ENCODE results near the gene TMEM87B.
"Not testable (repeated sequence)": the region's sequence is repeated elsewhere in the genome, so short reads cannot be mapped to it uniquely, and the experiment has no call there.

TMEM87B gene

GRCh38 chr2:112024896-112025491, 30.1 kb upstream of the TMEM87B start:
- peaks cover 7% of the 10 kb centered on the region for H3K4me1 Mint-ChIP-seq
- H3K4me3 Mint-ChIP-seq: no peak overlapping the region
- H3K27ac Mint-ChIP-seq: no peak overlapping the region
- H3K36me3 Mint-ChIP-seq: no peaks in the 10 kb centered on the region
- ATAC-seq: peak; percentile 34
- DNase-seq (ENCODE audit: low spot score in 2 of 2): no peak
- H3K9me3 Mint-ChIP-seq: no peaks in the 10 kb centered on the region

DNA sequence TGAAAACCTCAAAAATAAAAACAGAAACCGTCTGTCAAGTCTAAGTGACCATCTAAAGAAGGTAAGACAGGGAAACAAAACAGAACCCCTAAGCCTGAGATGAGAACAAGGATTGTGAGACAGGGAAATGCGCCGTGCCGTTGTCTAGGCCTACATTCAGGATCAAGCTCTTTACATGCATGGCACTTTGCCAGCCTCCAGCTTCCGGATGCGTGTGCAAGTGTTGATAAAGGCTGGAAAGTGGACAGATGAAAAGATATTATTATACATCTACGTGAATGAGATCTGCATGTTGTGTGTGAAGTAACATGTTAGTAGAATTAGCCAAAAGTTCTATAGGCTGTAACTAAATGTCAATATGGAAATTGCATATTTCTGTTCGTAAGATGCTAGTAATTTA, 28.6 kb upstream of the TMEM87B start:
- DNase-seq (ENCODE audit: low spot score in 2 of 2) (no peak), ATAC-seq (no peak)
- Mint-ChIP-seq H3K9me3 (no peaks in the 10 kb centered on the region), H3K4me3 (no peak overlapping the region), H3K4me1 (peaks cover 7% of the 10 kb centered on the region), H3K27ac (no peak overlapping the region), H3K36me3 (no peaks in the 10 kb centered on the region)

DNA sequence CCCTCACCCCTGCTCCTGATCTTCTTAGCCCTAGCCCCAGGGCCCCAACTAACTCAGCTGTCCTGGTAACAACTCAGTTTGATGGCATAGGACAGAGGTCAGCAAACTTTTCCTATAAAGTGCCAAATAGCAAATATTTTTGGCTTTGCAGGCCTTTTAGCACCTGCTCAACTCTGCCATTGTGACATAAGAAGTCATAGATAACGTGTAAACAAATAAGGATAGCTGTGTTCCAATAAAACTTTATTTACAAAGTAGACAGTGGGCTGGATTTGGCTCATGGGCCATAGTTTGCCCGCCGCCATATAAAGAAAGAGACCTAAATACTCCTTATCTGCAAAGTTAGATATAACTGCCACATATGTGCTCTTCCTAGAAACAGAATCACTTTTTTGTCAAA, 27.3 kb upstream of the TMEM87B start:
- Mint-ChIP-seq H3K9me3 (no peaks in the 10 kb centered on the region), H3K4me3 (no peak overlapping the region), H3K27ac (no peak overlapping the region), H3K4me1 (peaks cover 7% of the 10 kb centered on the region), H3K36me3 (no peaks in the 10 kb centered on the region)
- DNase-seq (ENCODE audit: low spot score in 2 of 2): no peak
- ATAC-seq: no peak

DNA sequence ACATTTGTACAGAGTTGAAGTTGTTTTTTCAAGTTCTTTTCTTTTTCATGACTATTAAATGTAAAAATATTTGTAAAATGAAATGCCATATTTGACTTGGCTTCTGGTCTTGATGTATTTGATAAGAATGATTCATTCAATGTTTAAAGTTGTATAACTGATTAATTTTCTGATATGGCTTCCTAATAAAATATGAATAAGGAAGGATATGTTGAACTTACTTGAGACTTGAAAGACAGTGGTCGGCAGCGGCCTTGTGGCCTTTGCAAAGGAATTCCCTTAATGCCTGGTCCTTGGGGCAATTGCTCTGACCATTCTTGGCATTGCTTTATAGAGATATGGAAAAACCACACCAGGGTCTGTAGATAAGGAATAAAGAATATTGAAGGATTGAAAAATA, 25.9 kb upstream of the TMEM87B start:
- ATAC-seq (no peak), DNase-seq (ENCODE audit: low spot score in 2 of 2) (no peak)
- peaks cover 2% of the 10 kb centered on the region for H3K4me1 Mint-ChIP-seq
- H3K9me3 Mint-ChIP-seq: no peaks in the 10 kb centered on the region
- no peaks in the 10 kb centered on the region for H3K36me3 Mint-ChIP-seq
- no peak overlapping the region for H3K27ac Mint-ChIP-seq
- no peak overlapping the region for H3K4me3 Mint-ChIP-seq

DNA sequence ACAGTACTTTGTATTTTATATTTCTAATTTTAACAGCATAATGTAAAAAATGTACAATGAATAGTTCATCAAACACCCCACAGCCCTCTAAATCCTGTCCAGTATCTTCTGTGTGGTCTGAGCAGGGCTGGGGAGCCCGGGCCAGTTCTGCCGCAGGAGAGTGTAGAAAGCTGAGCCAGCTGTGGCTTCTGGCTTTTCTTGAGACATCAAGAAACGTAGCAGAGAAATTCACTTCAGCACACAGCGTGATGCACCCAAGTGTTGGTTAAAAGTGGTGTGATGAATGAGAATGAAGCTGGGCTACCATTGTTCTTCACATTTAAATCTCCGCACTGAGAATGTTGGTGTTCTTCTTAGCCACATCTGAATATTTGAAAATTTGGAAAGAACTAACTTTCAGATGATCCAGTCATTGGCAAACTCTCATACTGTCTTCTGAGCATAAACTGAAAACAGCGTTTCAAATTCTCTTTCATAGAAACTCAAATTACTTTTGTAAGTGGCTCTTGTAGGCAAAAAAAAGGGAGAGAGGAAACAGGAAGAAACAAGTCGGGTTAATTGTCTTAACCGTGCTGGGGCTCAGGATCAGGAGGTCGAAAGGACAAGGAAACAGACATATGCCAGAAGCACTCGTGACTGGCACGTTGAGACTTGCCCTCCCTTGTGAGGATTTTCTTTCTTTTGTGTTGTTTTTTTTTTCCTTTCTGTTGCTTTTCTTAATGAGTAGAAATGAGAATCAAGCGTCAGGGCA, 23.4 kb upstream of the TMEM87B start:
- H3K27ac Mint-ChIP-seq: no peak overlapping the region
- H3K36me3 Mint-ChIP-seq: no peaks in the 10 kb centered on the region
- ATAC-seq (no peak), DNase-seq (ENCODE audit: low spot score in 2 of 2) (no peak)
- no peaks in the 10 kb centered on the region for H3K9me3 Mint-ChIP-seq
- no peak overlapping the region for H3K4me3 Mint-ChIP-seq
- no peaks in the 10 kb centered on the region for H3K4me1 Mint-ChIP-seq

DNA sequence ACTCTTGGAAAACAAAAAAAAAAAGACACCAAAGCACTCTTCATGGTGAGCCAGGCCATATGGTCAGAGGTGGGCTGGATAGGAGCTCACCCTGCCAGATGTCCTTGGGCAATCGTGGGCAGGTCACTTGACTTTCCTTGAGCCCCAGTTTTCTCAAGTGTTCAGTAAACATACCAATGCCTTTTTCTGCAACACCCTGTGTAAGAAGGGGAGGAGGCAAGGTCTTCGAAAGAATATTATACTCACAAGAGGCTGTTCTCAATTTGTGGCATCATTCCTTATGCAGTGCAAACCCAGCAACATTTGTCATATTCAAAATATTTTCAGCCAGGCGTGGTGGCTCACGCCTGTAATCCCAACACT, 22.9 kb upstream of the TMEM87B start:
- ATAC-seq (no peak), DNase-seq (ENCODE audit: low spot score in 2 of 2) (no peak)
- H3K4me3 Mint-ChIP-seq: no peak overlapping the region
- no peak overlapping the region for H3K27ac Mint-ChIP-seq
- no peaks in the 10 kb centered on the region for H3K4me1 Mint-ChIP-seq
- H3K9me3 Mint-ChIP-seq: no peaks in the 10 kb centered on the region
- no peaks in the 10 kb centered on the region for H3K36me3 Mint-ChIP-seq

GRCh38 chr2:112032689-112033465, 22.2 kb upstream of the TMEM87B start:
- DNase-seq (ENCODE audit: low spot score in 2 of 2) (no peak), ATAC-seq (no peak)
- Mint-ChIP-seq H3K36me3 (no peaks in the 10 kb centered on the region), H3K27ac (no peak overlapping the region), H3K9me3 (peaks cover 3% of the 10 kb centered on the region), H3K4me1 (no peaks in the 10 kb centered on the region), H3K4me3 (no peak overlapping the region)

DNA sequence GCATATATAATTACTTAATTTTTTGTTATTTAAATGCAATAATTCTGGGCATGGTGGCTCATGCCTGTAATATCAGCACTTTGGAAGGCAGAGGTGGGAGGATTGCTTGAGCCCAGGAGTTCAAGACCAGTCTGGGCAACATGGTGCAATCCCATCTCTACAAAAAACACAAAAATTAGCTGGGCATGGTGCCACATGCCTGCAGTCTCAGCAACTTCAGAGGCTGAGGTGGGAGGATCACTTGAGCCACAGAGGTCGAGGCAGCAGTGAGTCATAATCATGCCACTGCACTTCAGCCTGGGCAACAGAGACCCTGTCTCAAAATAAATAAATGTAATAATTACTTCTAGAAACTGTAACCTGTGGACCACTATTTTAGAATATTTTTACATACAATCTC, 21.5 kb upstream of the TMEM87B start:
- DNase-seq (ENCODE audit: low spot score in 2 of 2) (no peak), ATAC-seq (no peak)
- Mint-ChIP-seq H3K4me3 (no peak overlapping the region), H3K27ac (no peak overlapping the region), H3K9me3 (peaks cover 3% of the 10 kb centered on the region), H3K4me1 (no peaks in the 10 kb centered on the region), H3K36me3 (no peaks in the 10 kb centered on the region)

- DNase-seq (ENCODE audit: low spot score in 2 of 2) (no peak), ATAC-seq (no peak)
- no peak overlapping the region for H3K27ac Mint-ChIP-seq
- no peaks in the 10 kb centered on the region for H3K36me3 Mint-ChIP-seq
- H3K9me3 Mint-ChIP-seq: peaks cover 3% of the 10 kb centered on the region
- H3K4me1 Mint-ChIP-seq: no peaks in the 10 kb centered on the region
- no peak overlapping the region for H3K4me3 Mint-ChIP-seq
Observed at GRCh38 chr2:112034924-112035323, 20.1 kb upstream of the TMEM87B start.

GRCh38 chr2:112035786-112036185, 19.3 kb upstream of the TMEM87B start:
- DNase-seq (ENCODE audit: low spot score in 2 of 2) (no peak), ATAC-seq (no peak)
- Mint-ChIP-seq H3K9me3 (peaks cover 3% of the 10 kb centered on the region), H3K27ac (no peak overlapping the region), H3K4me1 (no peaks in the 10 kb centered on the region), H3K36me3 (no peaks in the 10 kb centered on the region), H3K4me3 (no peak overlapping the region)

- not testable (repeated sequence) for H3K27ac Mint-ChIP-seq; DNase-seq (ENCODE audit: low spot score in 2 of 2); H3K9me3 Mint-ChIP-seq; H3K36me3 Mint-ChIP-seq; H3K4me1 Mint-ChIP-seq; ATAC-seq; H3K4me3 Mint-ChIP-seq
Observed at GRCh38 chr2:112039556-112039955, 15.5 kb upstream of the TMEM87B start.

DNA sequence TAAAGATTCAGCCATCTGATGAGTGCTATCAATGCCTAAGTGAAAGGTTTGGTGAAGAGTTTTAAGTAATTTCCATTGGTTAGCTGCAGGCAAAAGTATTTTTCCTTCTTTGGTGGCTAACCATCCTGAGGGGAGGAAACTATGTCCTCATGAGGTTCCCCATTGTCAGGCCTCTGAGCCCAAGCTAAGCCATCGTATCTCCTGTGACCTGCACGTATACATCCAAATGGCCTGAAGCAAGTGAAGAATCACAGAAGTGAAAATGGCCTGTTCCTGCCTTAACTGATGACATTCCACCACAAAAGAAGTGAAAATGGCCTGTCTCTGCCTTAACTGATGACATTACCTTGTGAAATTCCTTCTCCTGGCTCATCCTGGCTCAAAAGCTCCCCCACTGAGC, 15.0 kb upstream of the TMEM87B start:
- not testable (repeated sequence) for H3K9me3 Mint-ChIP-seq; H3K4me3 Mint-ChIP-seq; H3K4me1 Mint-ChIP-seq; ATAC-seq; H3K36me3 Mint-ChIP-seq; H3K27ac Mint-ChIP-seq; DNase-seq (ENCODE audit: low spot score in 2 of 2)

DNA sequence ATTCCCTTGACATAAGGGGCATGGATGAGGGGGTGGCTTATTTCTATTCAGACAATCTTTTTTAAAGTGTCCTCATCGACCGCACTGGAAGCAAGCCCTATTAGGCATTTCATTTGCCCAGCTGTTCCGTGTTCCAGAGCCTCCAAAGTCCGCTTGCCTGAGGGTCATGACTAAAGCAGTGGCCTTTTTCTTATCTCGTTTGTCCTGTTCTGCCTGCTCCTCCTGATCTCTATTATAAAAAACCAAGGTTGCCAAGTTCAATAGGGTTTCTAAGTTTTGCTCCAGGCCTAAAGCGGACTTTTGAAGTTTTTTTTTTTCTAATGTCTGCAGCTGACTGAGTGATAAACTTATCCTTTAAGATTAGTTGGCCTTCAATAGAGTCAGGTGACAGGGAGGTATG, 13.6 kb upstream of the TMEM87B start:
- H3K9me3 Mint-ChIP-seq; ATAC-seq; H3K4me3 Mint-ChIP-seq; DNase-seq (ENCODE audit: low spot score in 2 of 2); H3K36me3 Mint-ChIP-seq; H3K4me1 Mint-ChIP-seq; H3K27ac Mint-ChIP-seq: not testable (repeated sequence)

- no peak for ATAC-seq
- no peak for DNase-seq (ENCODE audit: low spot score in 2 of 2)
- Mint-ChIP-seq H3K9me3 (peaks cover 2% of the 10 kb centered on the region), H3K36me3 (no peaks in the 10 kb centered on the region), H3K4me1 (peaks cover 8% of the 10 kb centered on the region), H3K27ac (no peak overlapping the region), H3K4me3 (no peak overlapping the region)
Observed at GRCh38 chr2:112045446-112046014, 9.5 kb upstream of the TMEM87B start.

DNA sequence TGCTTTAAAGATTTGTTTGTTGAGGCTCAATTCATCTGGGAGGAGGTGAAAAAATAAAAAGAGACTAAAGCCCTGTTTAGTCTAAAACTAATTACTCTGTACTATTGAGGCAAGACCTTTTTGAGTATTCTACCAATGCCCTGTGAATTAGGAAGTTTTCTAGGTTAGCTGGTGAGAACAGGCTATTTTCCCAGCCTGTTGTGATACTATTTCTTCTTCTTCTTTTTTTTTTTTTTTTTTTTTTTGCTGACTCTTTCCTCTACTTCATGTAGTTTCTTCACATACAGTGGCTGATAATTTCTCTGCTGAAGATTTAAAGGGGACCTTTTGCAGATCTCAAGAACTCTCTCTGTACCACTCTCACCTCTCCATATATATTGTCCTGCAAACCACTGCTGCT, 8.8 kb upstream of the TMEM87B start:
- peaks cover 2% of the 10 kb centered on the region for H3K9me3 Mint-ChIP-seq
- H3K4me1 Mint-ChIP-seq: peaks cover 8% of the 10 kb centered on the region
- ATAC-seq (no peak), DNase-seq (ENCODE audit: low spot score in 2 of 2) (no peak)
- no peak overlapping the region for H3K4me3 Mint-ChIP-seq
- H3K27ac Mint-ChIP-seq: no peak overlapping the region
- H3K36me3 Mint-ChIP-seq: no peaks in the 10 kb centered on the region

Data from stimulated activated effector memory CD8-positive, alpha-beta T cell treated with anti-CD3 and anti-CD28 coated beads, Interleukin-12 subunit alpha, Interleukin-12 subunit beta, amount 100 ng/mL, for 72 hours (primary cell).